H1 (cell line): ENCODE measurements around the gene TRIM24. TPM values are rescaled to one million over a fixed set of nuclear protein-coding genes. Genes with fewer than 3 reads are reported as not detected.
"Not testable (repeated sequence)": the region's sequence is repeated elsewhere in the genome, so short reads cannot be mapped to it uniquely, and the experiment has no call there.

Experiments used
- CTCF ChIA-PET: fragments of 300-600 bp; sonication (Branson Sonifier 250); formaldehyde crosslinking; loops from one replicate; lab custom pipeline; 2021; ENCODE audit not compliant: partially characterized antibody; lab: Charles Lee
- POLR2A ChIA-PET: fragments of 300-600 bp; sonication (Branson Sonifier 250); formaldehyde crosslinking; loops from one replicate; lab custom pipeline; 2021; ENCODE audit warnings: inconsistent platforms; ENCODE audit not compliant: partially characterized antibody; lab: Charles Lee
- DNase-seq, 2 experiments: peaks; one replicate each; pipeline versions ENCODE4 v3.0.0 to v3.0.0-alpha.2; 2010 to 2022; ENCODE audit warnings: low spot score in 2 of 2, low read depth in 1 of 2, mixed read lengths in 1 of 2
- FAIRE-seq: peaks from 2 replicates; lab custom pipeline; 2011; peaks lifted over from hg19 to GRCh38; lab: Jason Lieb, UNC
- H2AFZ ChIP-seq: 2 replicates; pipeline ENCODE4 v1.8.1; 2012; ENCODE audit warnings: low read length, inconsistent platforms
- H2AK5ac ChIP-seq: 2 replicates; pipeline ENCODE4 v1.6.1; 2013; ENCODE audit warnings: low read depth, low read length
- H2BK120ac ChIP-seq: replicated peaks from 2 replicates; pipeline ENCODE3; 2013; ENCODE audit warnings: low read depth, low read length, inconsistent platforms
- H2BK12ac ChIP-seq: 2 replicates; pipeline ENCODE4 v1.6.1; 2013; ENCODE audit warnings: low read depth, low read length
- H2BK15ac ChIP-seq: 2 replicates; pipeline ENCODE4 v1.6.1; 2013; ENCODE audit warnings: low read length
- H2BK20ac ChIP-seq: 2 replicates; pipeline ENCODE4 v1.6.1; 2013; ENCODE audit warnings: low read length
- H2BK5ac ChIP-seq: 2 replicates; pipeline ENCODE4 v1.6.1; 2013; ENCODE audit warnings: low read depth, low read length
- H3K14ac ChIP-seq: 2 replicates; pipeline ENCODE4 v1.6.1; 2013; ENCODE audit warnings: inconsistent platforms; ENCODE audit not compliant: insufficient read length
- H3K18ac ChIP-seq: 2 replicates; pipeline ENCODE4 v1.6.1; 2013; ENCODE audit warnings: low read length; ENCODE audit errors: extremely low read depth
- H3K23ac ChIP-seq: 2 replicates; pipeline ENCODE4 v1.6.1; 2013; ENCODE audit warnings: inconsistent platforms; ENCODE audit not compliant: insufficient read length
- H3K23me2 ChIP-seq: 2 replicates; pipeline ENCODE4 v1.6.1; 2013; ENCODE audit warnings: low read depth, low read length
- H3K27ac ChIP-seq: 2 replicates; pipeline ENCODE4 v1.6.1; 2011; ENCODE audit warnings: low read depth, low read length, inconsistent platforms
- H3K27me3 ChIP-seq, 4 experiments: replicated peaks in 1 of 4; 1 replicate in 1 of 4; 2 replicates in 3 of 4; pipeline versions ENCODE4 v1.6.1 to v1.8.1; 2011 to 2013; ENCODE audit warnings: low read length in 3 of 4, mild to moderate bottlenecking in 3 of 4, inconsistent platforms in 2 of 4, mixed read lengths in 2 of 4, moderate library complexity in 1 of 4; ENCODE audit not compliant: control insufficient read depth in 3 of 4, insufficient read depth in 3 of 4; ENCODE audit errors: extremely low read depth in 1 of 4
- H3K36me3 ChIP-seq, 4 experiments: 2 replicates each; pipeline versions ENCODE4 v1.6.1 to v1.8.1; 2011 to 2013; ENCODE audit warnings: mild to moderate bottlenecking in 4 of 4, low read length in 3 of 4, moderate library complexity in 2 of 4, control low read depth in 1 of 4, inconsistent platforms in 1 of 4; ENCODE audit not compliant: insufficient read depth in 4 of 4, control insufficient read depth in 2 of 4
- H3K4ac ChIP-seq: replicated peaks from 2 replicates; pipeline ENCODE3; 2013; ENCODE audit warnings: low read length, low read depth, mixed read lengths, inconsistent platforms; ENCODE audit not compliant: insufficient read length
- H3K4me1 ChIP-seq, 4 experiments: replicated peaks in 1 of 4; 1 replicate in 1 of 4; 2 replicates in 3 of 4; pipeline versions ENCODE4 v1.6.1 to v1.8.1; 2011 to 2013; ENCODE audit warnings: low read length in 3 of 4, inconsistent platforms in 2 of 4, mixed read lengths in 1 of 4; ENCODE audit not compliant: insufficient read depth in 4 of 4, control insufficient read depth in 3 of 4
- H3K4me2 ChIP-seq, 2 experiments: 2 replicates each; pipeline versions ENCODE4 v1.6.1 to v1.8.1; 2011 to 2013; ENCODE audit warnings: low read depth in 2 of 2, low read length in 2 of 2, control low read depth in 1 of 2, inconsistent platforms in 1 of 2, mild to moderate bottlenecking in 1 of 2; ENCODE audit not compliant: insufficient read depth in 1 of 2
- H3K4me3 ChIP-seq, 4 experiments: fragments of 200-600, 300-600 bp in 1 of 4; sonication (generic), shearing (Covaris generic), sonication (Bioruptor Twin) in 1 of 4; 2 replicates each; pipeline versions ENCODE4 v1.5.1 to v1.8.1; 2011 to 2016; ENCODE audit warnings: low read length in 4 of 4, low read depth in 3 of 4, control low read depth in 2 of 4, inconsistent platforms in 2 of 4, mild to moderate bottlenecking in 2 of 4, mixed read lengths in 1 of 4, moderate library complexity in 1 of 4; ENCODE audit not compliant: insufficient read depth in 2 of 4; ENCODE audit errors: extremely low read depth in 1 of 4
- H3K56ac ChIP-seq: replicated peaks from 2 replicates; pipeline ENCODE3; 2013; ENCODE audit warnings: low read depth, mild to moderate bottlenecking, mixed read lengths, low read length, inconsistent platforms; ENCODE audit not compliant: insufficient read length
- H3K79me1 ChIP-seq: 2 replicates; pipeline ENCODE4 v1.6.1; 2013; ENCODE audit warnings: low read depth, low read length, control low read depth
- H3K79me2 ChIP-seq, 2 experiments: 2 replicates each; pipeline versions ENCODE4 v1.6.1 to v1.8.1; 2012 to 2013; ENCODE audit warnings: low read length in 2 of 2, mild to moderate bottlenecking in 2 of 2, inconsistent platforms in 1 of 2; ENCODE audit not compliant: insufficient read depth in 2 of 2, control insufficient read depth in 1 of 2
- H3K9ac ChIP-seq, 4 experiments: replicated peaks in 1 of 4; 1 replicate in 1 of 4; 2 replicates in 3 of 4; pipeline versions ENCODE4 v1.6.1 to v1.8.1; 2011 to 2013; ENCODE audit warnings: low read depth in 3 of 4, low read length in 3 of 4, control low read depth in 2 of 4, mild to moderate bottlenecking in 2 of 4, moderate library complexity in 2 of 4, inconsistent platforms in 1 of 4; ENCODE audit errors: extremely low read depth in 1 of 4
- H3K9me3 ChIP-seq, 2 experiments: 2 replicates each; pipeline versions ENCODE4 v1.6.1 to v1.8.1; 2012 to 2013; ENCODE audit warnings: mild to moderate bottlenecking in 2 of 2, moderate library complexity in 2 of 2, control low read depth in 1 of 2, inconsistent platforms in 1 of 2, low read depth in 1 of 2, low read length in 1 of 2, mixed read lengths in 1 of 2; ENCODE audit not compliant: insufficient read depth in 2 of 2
- H4K20me1 ChIP-seq, 2 experiments: replicated peaks in 1 of 2; 2 replicates each; pipeline versions ENCODE3 to v1.8.1; 2011 to 2013; ENCODE audit warnings: inconsistent platforms in 2 of 2, low read length in 2 of 2, mild to moderate bottlenecking in 1 of 2; ENCODE audit not compliant: insufficient read depth in 2 of 2, control insufficient read depth in 1 of 2
- H4K5ac ChIP-seq: 2 replicates; pipeline ENCODE4 v1.6.1; 2013; ENCODE audit warnings: low read length, low read depth, mixed read lengths, inconsistent platforms; ENCODE audit not compliant: insufficient read length
- H4K8ac ChIP-seq: 2 replicates; pipeline ENCODE4 v1.8.0; 2013; ENCODE audit warnings: mild to moderate bottlenecking, moderate library complexity, low read length, inconsistent platforms; ENCODE audit not compliant: insufficient read depth; ENCODE audit errors: extremely low read depth
- H4K91ac ChIP-seq: replicated peaks from 2 replicates; pipeline ENCODE3; 2013; ENCODE audit warnings: low read length, mixed read lengths, inconsistent platforms; ENCODE audit not compliant: insufficient read length
- WGBS, 2 experiments: shearing (Covaris generic) in 1 of 2; methylation state at CpG; one replicate each; pipeline versions ENCODE4 v1.1.6 to v1.1.7; 2013 to 2015; ENCODE audit warnings: low lambda C conversion rate in 2 of 2, mixed read lengths in 2 of 2, inconsistent platforms in 1 of 2, low coverage in 1 of 2, missing lambda C conversion rate in 1 of 2; ENCODE audit not compliant: insufficient replicate concordance in 2 of 2, insufficient coverage in 1 of 2, insufficient read length in 1 of 2; ENCODE audit errors: extremely low coverage in 1 of 2, missing lambda C conversion rate in 1 of 2; 5-methylcytosine and 5-hydroxymethylcytosine counted together
- polyA plus RNA-seq, 7 experiments: library from polyadenylated mRNA; depleted of rRNA in 3 of 7; stranded (reverse) in 5 of 7; unstranded in 2 of 7; fragments of >200 nt in 5 of 7; fragments of 200-250 nt in 2 of 7; gene quantifications; 1 replicate in 5 of 7; 2 replicates in 1 of 7; 4 replicates in 1 of 7; pipeline versions ENCODE4 v1.2.1 to v1.2.3, GENCODE V29; 2011 to 2013; ENCODE audit warnings: missing spikeins in 2 of 7, mixed read lengths in 2 of 7
- total RNA-seq: library from RNA; stranded (reverse); fragmentation: NEBNext Ultra II Directional; extraction: Animal tissue kit (Norgen Biotek cat#: 25700); gene quantifications from 2 replicates; pipeline ENCODE4 v1.2.1, GENCODE V29; 2021

Gene TRIM24
- total and polyA plus RNA-seq, 2 of the 8 experiments (the other 6 are each of a cell fraction or from before 2014, with no cell fraction given), result 67.6 to 149 TPM

DNA sequence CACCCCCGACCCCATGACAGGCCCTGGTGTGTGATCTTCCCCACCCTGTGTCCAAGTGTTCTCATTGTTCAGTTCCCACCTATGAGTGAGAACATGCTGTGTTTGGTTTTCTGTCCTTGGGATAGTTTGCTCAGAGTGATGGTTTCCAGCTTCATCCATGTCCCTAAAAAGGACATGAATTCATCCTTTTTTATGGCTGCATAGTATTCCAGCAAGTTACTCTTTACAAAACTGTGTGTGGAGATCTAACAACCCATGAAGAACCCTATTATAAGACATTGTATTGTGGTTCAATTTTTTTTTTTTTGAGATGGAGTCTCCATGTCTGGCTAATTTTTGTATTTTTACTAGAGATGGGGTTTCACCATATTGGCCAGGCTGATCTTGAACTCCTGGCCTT lies 41.7 kb upstream of the TRIM24 start:
- not testable (repeated sequence) for H3K18ac ChIP-seq, H3K27me3 ChIP-seq, H3K14ac ChIP-seq, FAIRE-seq, H4K5ac ChIP-seq, H2BK5ac ChIP-seq, H3K9me3 ChIP-seq, H2BK12ac ChIP-seq, H2AFZ ChIP-seq, H3K79me1 ChIP-seq, H3K79me2 ChIP-seq, H3K23ac ChIP-seq, H2AK5ac ChIP-seq, H2BK120ac ChIP-seq, H4K91ac ChIP-seq, H3K4me2 ChIP-seq, H4K8ac ChIP-seq, H3K27ac ChIP-seq, H4K20me1 ChIP-seq, DNase-seq, H2BK15ac ChIP-seq, H3K4me1 ChIP-seq, H3K56ac ChIP-seq, H3K36me3 ChIP-seq, H3K23me2 ChIP-seq, H2BK20ac ChIP-seq, H3K4ac ChIP-seq, H3K4me3 ChIP-seq, H3K9ac ChIP-seq
- ChIA-PET POLR2A (interaction anchor here (1.7 kb wide), 1 partner anchor 41 kb away, joined by 5 read pairs; the partner anchor contains the start of gene TRIM24), CTCF (interaction anchor here (1.0 to 1.4 kb wide), 2 partner anchors 8 to 25 kb away, joined by 3 to 4 read pairs; no protein-coding TSS in a partner anchor)
- 100% methylated on average over 1 of the region's 1 CpG; no CpG with 5 or more reads in 1 of the 2 experiments for whole genome bisulfite sequencing, 2 experiments
